T-helper 1 cell treated with Interleukin-12 subunit alpha and Interleukin-12 subunit beta and Interleukin-4 antibody, amounts not matched to agents 30 ng/mL and 1 ng/mL, for 36 hours (primary cell): ENCODE data around the gene PHKA2. TPM values are rescaled to one million over a fixed set of nuclear protein-coding genes. Genes with fewer than 3 reads are reported as not detected.

Experiments
- intact Hi-C: fragments of 100-400 bp; cut with micrococcal nuclease; formaldehyde crosslinking; loops from one replicate; pipeline ENCODE4 v1.15.1; 2024
- total RNA-seq: library from RNA; stranded (reverse); gene quantifications from 2 replicates; pipeline ENCODE4 v1.2.3, GENCODE V29; 2022

The PHKA2 gene
- total RNA-seq, 1 donor from 2014 or later: 20.6 TPM

DNA sequence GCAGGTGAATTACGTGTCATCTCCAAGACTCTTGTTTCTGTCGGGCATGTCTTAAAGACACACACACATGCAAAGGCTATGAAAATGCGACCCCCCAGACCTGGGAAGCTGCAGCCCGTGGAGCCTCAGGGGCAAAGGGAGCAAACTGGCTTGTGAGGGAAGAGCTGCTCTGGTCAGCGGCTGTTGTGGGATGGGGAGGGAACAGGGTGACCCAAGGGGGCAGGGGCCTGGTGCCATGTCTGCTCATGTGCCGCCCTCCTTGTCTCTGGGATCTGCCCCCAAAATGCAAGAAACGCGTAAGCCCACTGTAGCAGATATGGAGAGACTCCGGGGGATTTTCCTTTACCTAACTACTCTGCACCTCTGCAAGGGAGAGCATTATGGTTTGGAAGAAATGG is 92.4 kb downstream of the PHKA2 start:
- intact Hi-C loops: no loop called here

GRCh38 chrX:18890724-18891547 is 93.0 kb downstream of the PHKA2 start:
- intact Hi-C loops: no loop called here

GRCh38 chrX:18890049-18890381 is 93.9 kb downstream of the PHKA2 start:
- intact Hi-C loops: no loop called here

- intact Hi-C loops: no loop called here
Measured at GRCh38 chrX:18889346-18890048, 94.4 kb downstream of the PHKA2 start.

- intact Hi-C loops: no loop called here
Measured at GRCh38 chrX:18888281-18888680, 95.6 kb downstream of the PHKA2 start.

GRCh38 chrX:18887825-18888212 is 96.1 kb downstream of the PHKA2 start:
- intact Hi-C loops: loop anchor here (2.0 kb wide), 1 partner anchor 447 kb away; no protein-coding TSS in a partner anchor

DNA sequence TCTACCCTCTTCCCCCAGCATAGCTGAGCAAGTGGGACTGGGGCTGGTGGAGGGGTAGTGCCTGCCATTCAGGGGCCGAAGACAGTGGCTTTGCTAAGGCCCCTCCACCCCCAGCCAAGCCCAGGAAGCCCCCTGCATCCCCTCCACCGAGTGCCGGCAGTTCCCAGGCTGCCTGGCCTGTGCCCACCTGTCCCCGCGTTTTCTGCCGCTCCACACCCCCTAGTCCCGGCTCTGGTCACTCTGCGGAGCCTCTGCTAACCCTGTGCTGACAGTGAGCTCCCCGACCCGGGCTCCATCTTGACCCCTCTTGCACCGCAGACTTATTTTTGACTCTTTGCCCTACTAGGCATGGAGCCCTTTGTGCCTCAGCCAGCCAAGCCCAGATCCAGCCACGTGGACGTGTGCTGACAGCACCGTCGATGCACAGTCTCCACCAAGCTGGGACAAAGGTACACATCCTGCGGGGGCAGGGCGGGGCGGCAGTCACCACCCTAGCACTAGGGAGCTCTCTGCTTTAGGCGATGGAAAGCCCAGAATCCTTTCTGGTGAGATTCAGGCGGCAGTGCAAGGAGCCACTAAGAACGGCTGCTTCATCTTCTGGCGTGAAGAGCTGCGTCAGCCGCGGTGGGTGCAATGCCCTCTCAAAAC is 96.6 kb downstream of the PHKA2 start:
- intact Hi-C loops: loop anchor here (2.0 kb wide), 1 partner anchor 448 kb away; no protein-coding TSS in a partner anchor

- intact Hi-C loops: loop anchor here (1.0 to 2.0 kb wide), 5 partner anchors 98 to 495 kb away; partner anchors contain the start of genes CDKL5 and PHKA2
Measured at GRCh38 chrX:18886344-18887161, 97.4 kb downstream of the PHKA2 start.

DNA sequence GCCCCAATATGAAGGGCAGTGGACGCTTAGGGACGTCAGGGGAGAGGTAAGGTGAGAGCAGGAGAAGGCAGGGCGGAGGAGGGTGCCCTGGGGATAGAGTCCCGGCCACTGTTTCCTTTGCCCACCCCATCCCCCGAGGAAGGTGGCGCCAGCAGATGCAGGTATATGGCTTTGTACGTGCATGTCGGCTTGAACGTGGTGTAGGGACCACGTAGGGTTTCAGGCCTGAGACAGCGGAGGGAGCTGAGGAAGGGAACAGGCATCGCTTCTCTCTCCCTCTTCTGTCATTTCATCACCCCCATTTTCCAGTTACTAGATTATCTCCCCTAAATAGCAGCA is 97.9 kb downstream of the PHKA2 start:
- intact Hi-C loops: loop anchor here (1.0 to 2.0 kb wide), 5 partner anchors 98 to 495 kb away; partner anchors contain the start of genes CDKL5 and PHKA2

GRCh38 chrX:18885328-18886004 is 98.4 kb downstream of the PHKA2 start:
- intact Hi-C loops: loop anchor here (1.0 to 2.0 kb wide), 5 partner anchors 99 to 494 kb away; partner anchors contain the start of genes CDKL5 and PHKA2

DNA sequence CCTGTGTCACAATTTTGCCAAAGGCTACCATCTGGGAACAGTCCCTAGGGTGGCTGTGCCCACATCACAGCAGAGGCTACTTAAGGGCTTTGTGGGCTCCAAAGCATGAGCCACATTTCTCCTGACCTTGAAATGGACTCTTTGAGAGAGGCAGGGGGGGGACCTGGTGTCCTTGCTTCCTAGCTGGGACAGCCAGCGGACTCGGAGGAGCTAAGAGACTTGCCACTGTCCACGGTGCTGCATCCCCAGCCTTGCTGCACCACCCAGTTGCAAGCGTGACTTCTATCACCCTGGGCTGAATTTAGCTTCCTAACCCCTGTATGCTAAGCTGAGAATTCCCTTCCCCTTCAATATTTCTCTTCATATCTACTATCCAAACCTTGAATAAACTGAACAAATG is 99.0 kb downstream of the PHKA2 start:
- intact Hi-C loops: no loop called here

GRCh38 chrX:18883961-18884765 is 99.8 kb downstream of the PHKA2 start:
- intact Hi-C loops: no loop called here

- intact Hi-C loops: no loop called here
Measured at GRCh38 chrX:18883234-18883960, 100.5 kb downstream of the PHKA2 start.

DNA sequence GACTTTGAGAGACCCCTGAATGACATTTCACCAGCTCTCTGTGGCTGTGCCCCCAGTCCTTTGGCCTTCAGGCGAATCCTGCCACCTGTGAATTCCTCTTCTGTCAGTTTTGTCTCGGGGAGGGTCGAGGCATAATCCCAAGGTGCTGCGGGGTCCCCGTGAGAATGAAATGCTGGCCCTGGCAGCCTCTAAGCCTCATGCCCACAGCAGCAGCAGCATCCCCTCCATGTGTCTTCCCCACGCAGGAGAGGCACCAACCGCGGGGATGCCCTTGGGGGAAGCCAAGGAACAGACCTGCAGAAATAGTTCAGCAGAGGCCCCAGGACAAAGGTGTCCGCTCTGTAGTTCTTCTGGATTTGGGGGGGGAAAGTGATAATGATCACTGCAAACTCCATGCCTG is 104.8 kb downstream of the PHKA2 start:
- intact Hi-C loops: no loop called here

DNA sequence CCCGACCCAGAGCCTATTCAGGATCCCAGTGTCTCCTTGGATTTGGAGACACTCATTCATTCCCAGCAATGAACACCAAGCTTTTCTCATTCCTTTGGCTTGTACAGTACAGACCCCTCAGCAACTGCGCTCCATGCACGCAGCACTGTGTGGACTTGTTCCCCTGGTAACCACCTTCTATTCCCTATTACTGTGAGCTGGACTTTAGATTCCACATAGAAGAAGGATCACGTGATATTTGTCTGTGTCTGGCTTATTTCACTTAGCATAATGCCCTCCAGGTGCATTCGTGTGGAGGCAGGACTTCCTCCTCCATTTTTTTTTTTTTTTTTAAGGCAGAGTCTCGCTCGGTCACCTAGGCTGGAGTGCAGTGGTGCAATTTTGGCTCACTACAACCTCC is 106.4 kb downstream of the PHKA2 start:
- intact Hi-C loops: no loop called here

DNA sequence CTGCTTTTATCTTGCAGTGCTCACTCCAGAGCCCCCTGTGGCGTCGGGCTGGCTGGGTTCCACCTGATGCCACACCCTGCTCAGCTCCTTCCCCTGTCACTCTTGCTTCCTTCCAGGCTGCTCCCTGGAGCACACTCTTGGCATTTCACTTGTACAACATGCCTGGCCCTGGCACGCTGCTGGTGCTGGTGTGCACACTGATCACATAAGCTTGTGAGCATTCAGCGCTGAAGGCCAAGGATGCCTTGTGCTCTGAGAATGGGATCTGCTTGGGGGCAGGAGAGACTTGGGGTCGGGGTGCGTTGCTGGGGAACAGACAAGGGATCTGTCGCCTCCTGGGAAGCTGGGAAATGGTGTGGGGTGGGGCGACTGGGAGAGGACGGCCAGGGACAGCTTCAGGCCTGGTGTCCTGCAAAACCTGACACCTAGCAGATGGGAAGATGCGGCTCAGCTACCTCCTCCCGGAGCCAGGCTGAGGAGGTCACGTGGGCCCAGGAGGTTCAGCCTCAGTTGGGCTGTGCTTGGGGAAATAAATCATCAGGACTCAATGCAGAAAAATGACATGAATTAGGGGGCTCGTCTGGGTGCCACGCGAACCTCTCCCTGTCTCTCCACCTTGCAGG is 108.5 kb downstream of the PHKA2 start:
- intact Hi-C loops: no loop called here

DNA sequence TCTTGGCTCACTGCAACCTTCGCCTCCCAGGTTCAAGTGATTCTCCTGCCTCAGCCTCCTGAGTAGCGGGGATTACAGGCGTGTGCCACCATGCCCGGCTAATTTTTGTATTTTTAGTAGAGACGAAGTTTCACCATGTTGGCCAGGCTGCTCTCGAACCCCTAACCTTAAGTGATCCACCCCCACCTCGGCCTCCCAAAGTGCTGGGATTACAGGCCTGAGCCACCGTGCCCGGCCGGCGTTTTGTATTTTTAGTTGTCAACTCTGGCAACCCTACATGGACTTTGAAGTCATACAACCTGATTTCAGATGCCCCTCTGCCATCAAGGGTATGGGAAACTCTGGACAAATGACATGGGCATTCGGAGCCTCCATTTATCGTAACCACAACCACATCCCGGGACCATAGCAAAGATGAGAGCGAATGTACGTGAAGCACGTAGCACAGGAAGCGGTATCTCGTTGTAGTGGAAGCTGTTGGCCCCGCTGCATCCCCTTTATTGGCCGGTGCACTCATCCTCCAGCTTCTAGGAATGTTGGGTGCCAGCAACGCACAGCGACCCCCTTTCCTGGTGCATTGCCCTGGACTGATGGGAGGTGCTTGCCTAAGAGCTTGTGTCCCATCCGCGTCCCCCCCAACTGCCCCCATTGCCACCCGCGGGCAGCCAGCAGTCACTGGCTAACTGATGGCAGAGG is 109.2 kb downstream of the PHKA2 start:
- intact Hi-C loops: no loop called here

DNA sequence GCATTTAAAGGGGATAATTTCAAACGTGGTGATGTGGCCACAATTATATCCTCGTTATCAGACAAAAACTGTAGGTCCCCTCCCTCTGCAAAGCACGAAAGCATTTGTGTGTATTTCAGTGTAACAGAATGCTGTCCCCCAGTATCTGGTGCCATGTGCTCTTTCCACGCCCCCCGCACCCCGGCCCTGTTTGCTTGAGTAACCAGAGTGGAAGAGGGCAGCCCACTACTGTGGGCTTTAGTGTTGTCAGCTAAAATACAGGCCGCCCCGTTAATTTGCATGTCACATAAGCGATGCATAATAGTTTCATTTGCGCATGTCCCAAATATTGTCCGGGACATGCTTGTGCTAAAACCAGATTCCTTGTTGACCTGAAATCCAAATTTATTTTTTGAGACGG is 110.1 kb downstream of the PHKA2 start:
- intact Hi-C loops: no loop called here
